OCI-LY1 (cell line): ENCODE measurements around the gene RNFT2.
A peak's percentile ranks its signal among the peaks of the same experiment; 100 is the strongest.

Source experiments
- H2AFZ ChIP-seq: fragments of 200-600 bp; sonication (generic), shearing (Covaris generic); 2 replicates; pipeline ENCODE4 v1.6.0; 2014; ENCODE audit warnings: antibody characterized with exemption, mild to moderate bottlenecking, low read length
- H3F3A ChIP-seq: fragments of 200-600 bp; sonication (generic), shearing (Covaris generic); 2 replicates; pipeline ENCODE4 v1.6.0; 2014; ENCODE audit warnings: mild to moderate bottlenecking, antibody characterized with exemption, low read length, moderate library complexity; ENCODE audit not compliant: insufficient read depth
- H3K27ac ChIP-seq: fragments of 200-600 bp; sonication (generic); 2 replicates; pipeline ENCODE4 v1.5.1; 2014; ENCODE audit warnings: low read length, mixed run types, mild to moderate bottlenecking, low read depth; ENCODE audit not compliant: poor library complexity, severe bottlenecking
- H3K27me3 ChIP-seq: fragments of 200-600 bp; sonication (generic); 2 replicates; pipeline ENCODE4 v1.6.0; 2014; ENCODE audit warnings: antibody characterized with exemption, mild to moderate bottlenecking, low read length, moderate library complexity; ENCODE audit not compliant: insufficient read depth
- H3K36me3 ChIP-seq: fragments of 200-600 bp; sonication (generic); 2 replicates; pipeline ENCODE4 v1.6.1; 2014; ENCODE audit warnings: mild to moderate bottlenecking, antibody characterized with exemption, low read length, moderate library complexity, mixed read lengths; ENCODE audit not compliant: insufficient read depth
- H3K4me1 ChIP-seq: fragments of 200-600 bp; sonication (generic); 2 replicates; pipeline ENCODE4 v1.5.1; 2014; ENCODE audit warnings: mild to moderate bottlenecking, low read length, moderate library complexity; ENCODE audit not compliant: insufficient read depth, severe bottlenecking
- H3K4me2 ChIP-seq: fragments of 200-600 bp; sonication (generic), shearing (Covaris generic); 2 replicates; pipeline ENCODE4 v1.6.1; 2014; ENCODE audit warnings: low read length
- H3K4me3 ChIP-seq: fragments of 200-600 bp; sonication (generic); 2 replicates; pipeline ENCODE4 v1.5.1; 2014; ENCODE audit warnings: low read length, low read depth, mild to moderate bottlenecking, mixed read lengths; ENCODE audit not compliant: poor library complexity, severe bottlenecking
- H3K79me2 ChIP-seq: fragments of 200-600 bp; shearing (Covaris generic); 2 replicates; pipeline ENCODE4 v1.6.1; 2016; ENCODE audit warnings: mixed run types, low read length, mixed read lengths; ENCODE audit not compliant: insufficient read depth
- H3K9ac ChIP-seq: fragments of 200-600 bp; sonication (generic), shearing (Covaris generic); 2 replicates; pipeline ENCODE4 v1.6.1; 2014; ENCODE audit warnings: mild to moderate bottlenecking, low read length, mixed read lengths
- H3K9me2 ChIP-seq: fragments of 200-600 bp; sonication (generic), shearing (Covaris generic); 2 replicates; pipeline ENCODE4 v1.6.1; 2014; ENCODE audit warnings: low read depth, mild to moderate bottlenecking, low read length, mixed read lengths
- H3K9me3 ChIP-seq: fragments of 200-600 bp; shearing (Covaris generic); 2 replicates; pipeline ENCODE4 v1.6.1; 2014; ENCODE audit warnings: low read length, mixed read lengths
- H4K20me1 ChIP-seq: fragments of 200-600 bp; sonication (generic), shearing (Covaris generic); 2 replicates; pipeline ENCODE4 v1.6.0; 2016; ENCODE audit warnings: mild to moderate bottlenecking, low read length; ENCODE audit not compliant: insufficient read depth
- EZH2 ChIP-seq: fragments of 200-600 bp; sonication (generic), shearing (Covaris generic); IDR thresholded peaks from 2 replicates; pipeline ENCODE4 v1.8.0; 2017; ENCODE audit warnings: borderline replicate concordance, mixed run types, mild to moderate bottlenecking, antibody characterized with exemption, low read length, moderate library complexity, mixed read lengths
- TF ChIP-seq, protein P1 (sequence below): fragments of 200-600 bp; sonication (generic), shearing (Covaris generic); IDR thresholded peaks from 2 replicates; pipeline ENCODE4 v1.5.1; 2017; ENCODE audit warnings: mild to moderate bottlenecking, antibody characterized with exemption, low read length, moderate library complexity, mixed read lengths

RNFT2 gene

DNA sequence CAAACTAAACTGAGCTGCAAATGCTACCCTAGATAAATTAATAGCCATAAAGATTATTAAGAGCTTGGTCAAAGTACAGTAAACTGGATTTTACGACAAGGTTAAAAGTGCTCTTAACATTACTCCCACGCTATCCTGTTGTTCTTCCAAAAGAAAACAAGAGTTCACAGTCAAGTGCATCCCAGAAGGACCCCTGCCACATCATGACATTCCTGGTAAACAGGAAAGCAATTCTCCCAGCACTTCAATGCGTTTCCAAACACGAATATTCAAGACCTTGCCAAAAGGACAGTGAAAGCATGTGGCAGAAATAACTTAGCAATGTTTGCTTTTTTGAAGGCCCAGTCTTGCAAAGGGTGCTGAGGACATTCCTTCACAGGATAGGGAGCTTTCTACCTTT is 11.4 kb upstream of the RNFT2 start:
- Histone ChIP-seq H3K4me2 (peak overlapping the region; percentile 32; the same call in 1 of the 2 replicates), H2AFZ (no peak overlapping the region), H3K4me1 (peaks cover 90% of the 10 kb centered on the region), H3K9me2 (no peaks in the 10 kb centered on the region), H3K36me3 (peaks cover 56% of the 10 kb centered on the region), H3K27me3 (no peaks in the 10 kb centered on the region), H3K27ac (peak overlapping the region; percentile 69), H3K4me3 (no peak overlapping the region), H3F3A (no peaks in the 10 kb centered on the region), H3K9ac (no peak overlapping the region; the same call in 1 of the 2 replicates), H3K9me3 (no peaks in the 10 kb centered on the region), H3K79me2 (peaks cover 84% of the 10 kb centered on the region), H4K20me1 (no peaks in the 10 kb centered on the region)
- TF ChIP-seq, protein P1, sequence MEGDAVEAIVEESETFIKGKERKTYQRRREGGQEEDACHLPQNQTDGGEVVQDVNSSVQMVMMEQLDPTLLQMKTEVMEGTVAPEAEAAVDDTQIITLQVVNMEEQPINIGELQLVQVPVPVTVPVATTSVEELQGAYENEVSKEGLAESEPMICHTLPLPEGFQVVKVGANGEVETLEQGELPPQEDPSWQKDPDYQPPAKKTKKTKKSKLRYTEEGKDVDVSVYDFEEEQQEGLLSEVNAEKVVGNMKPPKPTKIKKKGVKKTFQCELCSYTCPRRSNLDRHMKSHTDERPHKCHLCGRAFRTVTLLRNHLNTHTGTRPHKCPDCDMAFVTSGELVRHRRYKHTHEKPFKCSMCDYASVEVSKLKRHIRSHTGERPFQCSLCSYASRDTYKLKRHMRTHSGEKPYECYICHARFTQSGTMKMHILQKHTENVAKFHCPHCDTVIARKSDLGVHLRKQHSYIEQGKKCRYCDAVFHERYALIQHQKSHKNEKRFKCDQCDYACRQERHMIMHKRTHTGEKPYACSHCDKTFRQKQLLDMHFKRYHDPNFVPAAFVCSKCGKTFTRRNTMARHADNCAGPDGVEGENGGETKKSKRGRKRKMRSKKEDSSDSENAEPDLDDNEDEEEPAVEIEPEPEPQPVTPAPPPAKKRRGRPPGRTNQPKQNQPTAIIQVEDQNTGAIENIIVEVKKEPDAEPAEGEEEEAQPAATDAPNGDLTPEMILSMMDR, result no peak
- no peak for TF ChIP-seq EZH2

DNA sequence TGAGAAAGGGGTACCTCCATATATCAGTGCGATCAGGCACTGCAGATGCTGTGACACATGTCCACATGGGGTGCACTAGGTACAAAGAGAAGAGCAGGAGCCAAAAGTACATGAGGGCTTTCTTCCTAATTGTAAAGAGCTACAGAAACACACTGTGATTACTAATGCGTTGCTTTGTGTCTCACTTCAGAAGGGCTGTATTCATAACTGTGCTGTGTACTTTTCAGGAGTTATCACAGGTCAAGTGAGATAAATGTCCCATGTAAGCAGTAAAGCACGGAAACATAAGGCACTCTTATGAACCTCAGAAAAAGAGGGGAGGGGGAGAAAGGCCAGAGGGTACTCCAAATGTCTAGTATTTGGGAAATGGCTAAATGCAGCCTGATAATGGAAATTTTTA is 10.9 kb upstream of the RNFT2 start:
- TF ChIP-seq, protein P1, result peak; percentile 21; the same call in 1 of the 2 replicates
- no peak for TF ChIP-seq EZH2
- H3K79me2 ChIP-seq, result peaks cover 84% of the 10 kb centered on the region

DNA sequence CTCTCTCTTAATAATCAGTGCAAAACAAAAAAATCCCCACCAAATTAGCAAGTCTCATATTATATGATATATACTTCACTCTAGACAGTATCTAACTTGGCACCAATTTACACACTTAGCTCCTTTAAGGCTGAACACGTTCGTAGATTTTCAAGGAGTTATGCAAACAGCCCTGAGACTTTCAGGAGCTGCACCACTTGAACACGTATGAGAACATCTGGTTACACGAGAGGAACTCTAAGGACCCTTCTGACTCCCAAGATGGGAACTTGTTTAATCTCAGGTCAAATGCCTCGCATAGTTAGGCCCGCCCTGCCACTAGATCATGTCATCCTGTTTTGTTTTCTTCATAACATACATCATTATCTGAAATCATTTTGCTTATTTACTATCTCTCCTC is 10.2 kb upstream of the RNFT2 start:
- TF ChIP-seq, protein P1, result no peak
- no peak for TF ChIP-seq EZH2

More for the DNA sequence above, 10.9 kb upstream of the RNFT2 start:
- Histone ChIP-seq H4K20me1 (no peaks in the 10 kb centered on the region), H3K27me3 (no peaks in the 10 kb centered on the region), H3F3A (no peaks in the 10 kb centered on the region), H3K4me1 (peaks cover 89% of the 10 kb centered on the region), H3K4me3 (no peak overlapping the region), H3K9ac (peak overlapping the region; percentile 22; the same call in 1 of the 2 replicates), H3K9me3 (no peaks in the 10 kb centered on the region), H3K9me2 (no peaks in the 10 kb centered on the region), H2AFZ (no peak overlapping the region), H3K4me2 (peak overlapping the region; percentile 32; the same call in 1 of the 2 replicates), H3K36me3 (peaks cover 56% of the 10 kb centered on the region), H3K27ac (peak overlapping the region; percentile 69)

More for the DNA sequence above, 10.2 kb upstream of the RNFT2 start:
- no peak overlapping the region for H2AFZ ChIP-seq
- no peaks in the 10 kb centered on the region for H3K27me3 ChIP-seq
- no peaks in the 10 kb centered on the region for H3F3A ChIP-seq
- no peaks in the 10 kb centered on the region for H3K9me3 ChIP-seq
- H3K79me2 ChIP-seq, result peaks cover 86% of the 10 kb centered on the region
- peaks cover 85% of the 10 kb centered on the region for H3K4me1 ChIP-seq
- H3K4me2 ChIP-seq, result peak overlapping the region; percentile 32
- H4K20me1 ChIP-seq, result no peaks in the 10 kb centered on the region
- peak overlapping the region; percentile 69 for H3K27ac ChIP-seq
- H3K9me2 ChIP-seq, result no peaks in the 10 kb centered on the region
- peaks cover 56% of the 10 kb centered on the region for H3K36me3 ChIP-seq
- no peak overlapping the region for H3K4me3 ChIP-seq
- H3K9ac ChIP-seq, result no peak overlapping the region; the same call in 1 of the 2 replicates
